HepG2 (cell line): ENCODE data around the gene DDX49. TPM values are rescaled to one million over a fixed set of nuclear protein-coding genes. Genes with fewer than 3 reads are reported as not detected.

ENCODE experiments used
- ATF7 ChIP-seq, 2 experiments: fragments of 450-650 bp in 1 of 2; sonication (generic) in 1 of 2; formaldehyde crosslinking in 1 of 2; IDR thresholded peaks; 2 replicates each; pipeline versions ENCODE4 v1.4.0 to v1.6.1; 2016 to 2020; ENCODE audit warnings: antibody characterized with exemption in 1 of 2, mild to moderate bottlenecking in 1 of 2, missing genetic modification reagents in 1 of 2
- CREM ChIP-seq, 2 experiments: sonication (generic) in 1 of 2; formaldehyde crosslinking in 1 of 2; IDR thresholded peaks; 2 replicates each; pipeline versions ENCODE4 v1.4.0 to v1.6.1; 2016 to 2020; ENCODE audit warnings: antibody characterized with exemption in 1 of 2, mild to moderate bottlenecking in 1 of 2, missing genetic modification reagents in 1 of 2
- ESRRA ChIP-seq: sonication (generic); formaldehyde crosslinking; IDR thresholded peaks from 2 replicates; pipeline ENCODE4 v1.5.1; 2020; ENCODE audit warnings: mild to moderate bottlenecking, low read depth, missing genetic modification reagents
- GMEB2 ChIP-seq: IDR thresholded peaks from 2 replicates; pipeline ENCODE4 v1.6.1; 2016; ENCODE audit warnings: missing biosample characterization, missing genetic modification reagents, low read depth
- HMGXB4 ChIP-seq, 2 experiments: sonication (generic) in 1 of 2; formaldehyde crosslinking in 1 of 2; IDR thresholded peaks; 2 replicates each; pipeline versions ENCODE4 v1.4.0 to v1.6.1; 2018 to 2020; ENCODE audit warnings: missing genetic modification reagents in 2 of 2, borderline replicate concordance in 1 of 2, low read depth in 1 of 2, mild to moderate bottlenecking in 1 of 2, missing biosample characterization in 1 of 2
- ISX ChIP-seq: sonication (generic); formaldehyde crosslinking; conservative IDR thresholded peaks from 2 replicates; pipeline ENCODE4 v1.5.0; 2020; ENCODE audit warnings: missing genetic modification reagents
- PCBP2 ChIP-seq: fragments of 200-400 bp; formaldehyde crosslinking; optimal IDR thresholded peaks from 2 replicates; pipeline ENCODE3; 2018; ENCODE audit warnings: low read length, low read depth; ENCODE audit not compliant: poor library complexity, severe bottlenecking
- RBM22 ChIP-seq: fragments of 200-400 bp; formaldehyde crosslinking; optimal IDR thresholded peaks from 2 replicates; pipeline ENCODE3; 2017; ENCODE audit warnings: mild to moderate bottlenecking, low read length, moderate library complexity
- RXRA ChIP-seq: sonication (generic); formaldehyde crosslinking; IDR thresholded peaks from 2 replicates; pipeline ENCODE4 v1.5.1; 2020; ENCODE audit warnings: missing genetic modification reagents
- SETDB1 ChIP-seq: sonication (generic); formaldehyde crosslinking; IDR thresholded peaks from 2 replicates; pipeline ENCODE4 v1.5.1; 2020; ENCODE audit warnings: missing genetic modification reagents, mild to moderate bottlenecking, borderline replicate concordance
- ZNF282 ChIP-seq: fragments of 450-650 bp; IDR thresholded peaks from 2 replicates; pipeline ENCODE4 v1.6.1; 2018; ENCODE audit not compliant: partially characterized antibody
- ZNF318 ChIP-seq: sonication (generic); formaldehyde crosslinking; IDR thresholded peaks from 2 replicates; pipeline ENCODE4 v1.4.0; 2020; ENCODE audit warnings: mild to moderate bottlenecking, missing genetic modification reagents
- ZNF720 ChIP-seq: sonication (generic); formaldehyde crosslinking; IDR thresholded peaks from 2 replicates; pipeline ENCODE4 v1.4.0; 2020; ENCODE audit warnings: missing genetic modification reagents
- ZNF784 ChIP-seq: sonication (generic); formaldehyde crosslinking; IDR thresholded peaks from 2 replicates; pipeline ENCODE4 v1.5.1; 2020; ENCODE audit warnings: missing genetic modification reagents, mild to moderate bottlenecking, borderline replicate concordance
- polyA plus RNA-seq, 8 experiments: library from polyadenylated mRNA; depleted of rRNA in 3 of 8; stranded (reverse) in 7 of 8; unstranded in 1 of 8; fragments of >200 nt; fragmentation: Illumina TruSeq in 4 of 8; extraction: Trizol in 4 of 8; gene quantifications; 2 replicates each; pipeline versions ENCODE4 v1.2.1 to v1.2.3, GENCODE V29; 2011 to 2016; ENCODE audit warnings: low read depth in 4 of 8, missing spikeins in 1 of 8, mixed read lengths in 1 of 8; ENCODE audit not compliant: insufficient read depth in 1 of 8
- total RNA-seq, 5 experiments: library from RNA; depleted of rRNA; stranded (reverse); fragments of >200 nt; fragmentation: Illumina TruSeq; extraction: Trizol; gene quantifications; 2 replicates each; pipeline ENCODE4 v1.2.3, GENCODE V29; 2016; ENCODE audit warnings: low read depth in 1 of 5

Gene DDX49
- total and polyA plus RNA-seq, 2 of the 13 experiments (the other 11 are each of a cell fraction or from before 2014, with no cell fraction given) = 27.0 to 46.2 TPM

GRCh38 chr19:18919086-18919899 is at the start of gene DDX49, which contains the start of gene COPE (continued):
- peak; percentile 34 for TF ChIP-seq ZNF784 (CRISPR knock-in tag)
- TF ChIP-seq PCBP2 = no peak
- TF ChIP-seq GMEB2 (CRISPR knock-in tag) = peak; percentile 96
- no peak for TF ChIP-seq ISX (CRISPR knock-in tag)
- TF ChIP-seq ATF7 (IDR thresholded peaks at IDR 0.05) = peak; percentile 47; the same call in 1 of the 2 replicates
- no peak for TF ChIP-seq ATF7 (CRISPR knock-in tag; IDR thresholded peaks at IDR 0.05)
- TF ChIP-seq RXRA (CRISPR knock-in tag) = no peak; the same call in 1 of the 2 replicates
- TF ChIP-seq ESRRA (CRISPR knock-in tag) = no peak
- TF ChIP-seq ZNF282 = no peak
- TF ChIP-seq ZNF720 (CRISPR knock-in tag) = no peak
- TF ChIP-seq RBM22 = no peak
- TF ChIP-seq HMGXB4 (CRISPR knock-in tag; IDR thresholded peaks at IDR 0.05; ENCODE audit: borderline replicate concordance in 1 of 2, low read depth in 1 of 2) = peak; percentile 41 to 43; a peak in 2 of 4 replicates
- TF ChIP-seq SETDB1 (CRISPR knock-in tag) = no peak
- no peak for TF ChIP-seq ZNF318 (CRISPR knock-in tag)
- peak; percentile 100 for TF ChIP-seq CREM (IDR thresholded peaks at IDR 0.05)
- TF ChIP-seq CREM (CRISPR knock-in tag; IDR thresholded peaks at IDR 0.05) = peak; percentile 35; the same call in 1 of the 2 replicates
